Dermis blood vessel endothelial cell (primary cell): ENCODE results near the gene ZNF593. TPM values are rescaled to one million over a fixed set of nuclear protein-coding genes. Genes with fewer than 3 reads are reported as not detected.

Experiments
- DNase-seq: peaks from one replicate; pipeline ENCODE4 v3.0.0; 2010
- total RNA-seq: library from RNA; depleted of rRNA; stranded (reverse); fragments of >200 nt; gene quantifications from 2 replicates; pipeline ENCODE4 v1.2.3, GENCODE V29; 2014

Gene ZNF593
- total RNA-seq: 8.0 and 25.0 TPM in 2 replicates

DNA sequence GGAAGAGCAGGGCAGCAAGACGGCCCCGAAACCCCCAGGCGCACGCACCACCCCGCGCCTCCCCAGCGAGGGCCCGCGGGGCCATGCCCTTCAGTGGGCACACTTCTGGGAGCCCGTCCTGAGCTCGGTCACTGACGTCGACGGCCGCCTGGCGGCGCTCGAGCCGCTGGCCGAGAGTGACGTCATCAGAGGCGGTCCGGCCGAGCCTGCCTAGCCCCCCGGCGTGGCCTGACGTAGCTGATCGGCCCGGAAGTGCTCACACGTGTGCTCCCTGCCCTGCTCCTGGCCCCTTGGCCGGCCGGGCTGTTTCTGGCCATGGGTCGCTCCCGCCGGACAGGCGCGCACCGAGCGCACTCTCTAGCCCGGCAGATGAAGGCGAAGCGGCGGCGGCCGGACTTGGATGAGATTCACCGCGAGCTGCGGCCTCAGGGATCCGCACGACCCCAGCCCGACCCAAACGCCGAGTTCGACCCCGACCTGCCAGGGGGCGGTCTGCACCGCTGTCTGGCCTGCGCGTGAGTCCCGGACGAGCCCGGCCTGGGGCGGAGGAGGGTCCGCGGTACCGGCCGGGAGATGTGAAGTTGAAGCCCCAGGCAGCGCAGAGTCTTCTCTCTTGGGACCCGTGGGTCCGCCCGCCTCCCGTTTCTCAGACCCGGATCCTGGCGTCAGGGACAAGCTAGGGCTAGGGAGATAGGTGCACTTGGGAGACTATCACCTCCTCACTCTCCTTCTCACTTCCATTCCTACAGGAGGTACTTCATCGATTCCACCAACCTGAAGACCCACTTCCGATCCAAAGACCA lies at the start of gene ZNF593:
ZNF593 (plus strand) TSS at position 240 of the 803 bp plus-strand sequence; CDS start at position 316, 76 bp downstream.
- peak; percentile 95 for DNase-seq

DNA sequence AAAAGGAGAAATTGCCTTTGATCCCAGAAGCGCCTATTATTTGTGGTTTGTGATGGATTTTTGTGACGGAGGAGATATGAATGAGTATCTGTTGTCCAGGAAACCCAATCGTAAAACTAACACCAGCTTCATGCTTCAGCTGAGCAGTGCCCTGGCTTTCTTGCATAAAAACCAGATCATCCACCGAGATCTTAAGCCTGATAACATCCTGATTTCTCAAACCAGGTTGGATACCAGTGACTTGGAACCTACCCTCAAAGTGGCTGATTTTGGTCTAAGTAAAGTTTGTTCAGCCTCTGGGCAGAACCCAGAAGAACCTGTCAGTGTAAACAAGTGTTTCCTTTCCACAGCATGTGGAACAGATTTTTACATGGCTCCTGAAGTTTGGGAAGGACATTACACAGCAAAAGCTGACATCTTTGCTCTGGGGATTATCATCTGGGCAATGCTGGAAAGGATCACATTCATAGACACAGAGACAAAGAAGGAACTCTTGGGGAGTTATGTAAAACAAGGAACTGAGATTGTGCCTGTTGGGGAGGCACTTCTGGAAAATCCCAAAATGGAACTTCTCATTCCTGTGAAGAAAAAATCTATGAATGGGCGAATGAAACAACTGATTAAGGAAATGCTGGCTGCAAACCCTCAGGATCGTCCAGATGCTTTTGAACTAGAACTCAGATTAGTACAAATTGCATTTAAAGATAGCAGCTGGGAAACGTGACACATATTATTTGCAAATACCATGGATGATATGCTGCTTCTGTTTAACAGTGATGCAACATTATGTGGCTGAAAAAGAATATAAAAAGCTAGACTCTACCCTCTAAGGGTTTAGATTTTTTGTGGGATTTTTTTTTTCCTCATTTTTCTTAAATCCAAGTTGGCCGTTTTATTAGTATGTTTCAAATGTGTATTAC lies 47.6 kb upstream of the ZNF593 start:
- DNase-seq: no peak

DNA sequence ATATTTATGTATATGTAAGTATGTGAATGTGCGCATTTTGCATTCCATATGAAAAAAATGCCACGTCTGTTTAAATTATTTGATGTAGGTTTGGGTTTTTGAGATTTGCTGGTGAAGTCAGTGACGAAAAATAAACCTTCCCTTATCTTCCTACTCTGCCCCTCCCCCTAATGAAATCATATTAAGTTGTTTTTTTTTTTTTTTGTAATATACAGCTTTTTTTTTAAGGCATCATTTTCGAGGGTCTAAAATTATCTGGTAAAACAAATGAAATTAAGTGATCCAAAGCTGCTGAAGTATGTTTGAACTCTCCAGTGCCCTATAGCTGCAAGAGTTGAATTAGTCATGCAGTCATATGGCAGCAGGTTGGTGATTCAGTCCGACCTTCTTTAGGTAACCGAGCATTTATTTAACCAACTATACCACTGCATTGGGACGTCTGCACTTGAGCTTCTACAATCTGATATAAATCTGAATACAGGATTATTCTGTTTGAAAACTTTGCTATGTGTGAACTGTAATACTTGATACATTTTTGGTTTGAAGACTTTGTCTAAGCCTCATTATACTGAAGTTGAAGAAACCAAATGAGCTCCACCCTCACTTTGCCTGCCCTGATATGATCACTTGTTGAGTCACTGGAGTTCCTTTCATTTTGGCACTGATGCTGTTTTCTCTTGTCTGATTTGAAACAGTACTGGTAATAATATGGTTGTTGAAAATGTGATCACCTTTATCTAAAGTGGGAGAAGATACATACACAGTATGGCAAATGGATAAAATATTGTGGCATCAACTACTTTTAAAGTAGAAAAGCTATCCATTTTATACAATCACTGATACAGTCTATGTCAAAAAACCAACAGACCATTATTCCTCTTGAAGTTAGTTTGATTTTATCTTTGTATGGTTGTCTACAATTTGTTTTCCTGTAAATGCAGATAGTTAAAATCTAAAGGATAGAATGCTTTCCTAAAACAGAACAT lies 46.4 kb upstream of the ZNF593 start:
- peak; percentile 45 for DNase-seq

DNA sequence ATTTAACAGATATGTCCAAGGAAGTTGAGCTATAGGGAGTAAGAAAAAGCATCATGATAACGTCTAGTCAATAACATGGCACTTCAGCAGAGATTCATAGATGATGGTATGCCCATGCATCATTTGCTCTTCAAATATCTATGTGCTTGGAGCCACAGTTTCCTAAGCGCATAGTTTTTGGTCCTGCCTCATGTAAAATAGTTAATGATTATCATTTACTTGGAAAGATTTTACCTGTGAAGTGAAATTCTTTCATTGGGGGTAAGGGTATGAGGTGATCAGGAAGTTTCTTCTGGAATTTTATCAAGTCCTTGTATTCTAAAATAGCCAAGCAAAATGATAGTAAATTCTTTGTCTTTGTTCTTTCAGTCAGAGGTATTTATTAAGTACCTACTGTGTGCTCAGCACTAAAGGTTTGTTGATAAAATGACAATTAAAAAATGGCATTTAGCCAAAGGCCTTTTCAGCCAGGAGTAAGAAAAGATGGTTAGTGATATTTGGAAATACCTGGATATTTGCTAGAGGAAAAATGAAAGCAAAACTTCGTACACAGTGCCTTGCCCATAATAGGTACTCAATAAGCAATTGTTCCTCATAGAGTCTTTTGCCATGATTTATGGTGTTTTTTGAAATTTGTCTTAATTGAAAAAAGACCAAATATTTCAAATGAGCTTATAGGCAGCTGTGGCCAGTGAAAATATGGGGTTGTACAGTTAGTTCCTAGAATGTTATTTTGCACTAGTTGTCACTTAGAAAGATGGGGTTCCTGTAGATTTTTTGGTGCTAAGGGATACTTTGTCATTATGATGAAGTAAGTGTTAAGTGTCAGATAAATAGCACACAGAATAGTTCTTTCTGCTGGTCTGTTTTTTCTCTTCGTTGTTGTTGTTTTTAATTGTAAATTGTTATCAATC lies 45.0 kb upstream of the ZNF593 start:
- DNase-seq: no peak

DNA sequence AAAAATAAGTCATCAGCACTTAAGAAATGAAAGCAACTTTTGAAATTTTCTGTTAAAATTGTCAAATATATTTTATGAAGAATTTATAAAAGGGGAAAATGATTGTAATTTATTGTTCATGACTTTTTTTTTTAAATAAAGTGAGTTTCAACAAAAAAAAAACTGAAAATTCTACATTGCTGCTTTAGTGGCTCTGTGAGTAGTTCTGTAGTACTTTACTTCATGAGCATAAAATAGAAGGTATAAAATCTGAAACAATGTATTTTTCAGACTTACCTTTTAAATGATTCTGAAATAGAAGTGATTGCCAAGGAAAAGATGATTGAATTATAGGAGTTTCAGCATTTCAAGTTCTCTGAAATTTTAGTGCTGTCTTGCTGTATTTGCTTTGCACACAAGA lies 44.3 kb upstream of the ZNF593 start:
- DNase-seq: no peak

DNA sequence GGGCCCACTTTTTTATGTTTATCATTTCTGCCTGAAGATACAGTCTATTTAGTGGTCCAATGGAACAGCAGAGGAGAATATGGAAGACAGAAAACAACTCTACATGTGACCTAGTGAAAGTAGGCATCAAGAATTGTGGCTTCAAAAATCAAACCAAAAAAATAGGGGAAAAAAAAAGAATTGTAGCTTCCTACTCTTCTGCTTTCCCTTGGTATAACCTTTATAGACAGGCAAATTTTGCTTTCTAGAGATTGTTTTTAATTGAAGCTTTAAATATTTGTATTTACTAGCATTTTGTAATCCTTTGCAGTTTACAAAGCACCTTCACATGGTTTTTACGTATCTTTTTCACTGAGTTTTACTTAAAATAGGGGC lies 43.8 kb upstream of the ZNF593 start:
- DNase-seq: no peak

DNA sequence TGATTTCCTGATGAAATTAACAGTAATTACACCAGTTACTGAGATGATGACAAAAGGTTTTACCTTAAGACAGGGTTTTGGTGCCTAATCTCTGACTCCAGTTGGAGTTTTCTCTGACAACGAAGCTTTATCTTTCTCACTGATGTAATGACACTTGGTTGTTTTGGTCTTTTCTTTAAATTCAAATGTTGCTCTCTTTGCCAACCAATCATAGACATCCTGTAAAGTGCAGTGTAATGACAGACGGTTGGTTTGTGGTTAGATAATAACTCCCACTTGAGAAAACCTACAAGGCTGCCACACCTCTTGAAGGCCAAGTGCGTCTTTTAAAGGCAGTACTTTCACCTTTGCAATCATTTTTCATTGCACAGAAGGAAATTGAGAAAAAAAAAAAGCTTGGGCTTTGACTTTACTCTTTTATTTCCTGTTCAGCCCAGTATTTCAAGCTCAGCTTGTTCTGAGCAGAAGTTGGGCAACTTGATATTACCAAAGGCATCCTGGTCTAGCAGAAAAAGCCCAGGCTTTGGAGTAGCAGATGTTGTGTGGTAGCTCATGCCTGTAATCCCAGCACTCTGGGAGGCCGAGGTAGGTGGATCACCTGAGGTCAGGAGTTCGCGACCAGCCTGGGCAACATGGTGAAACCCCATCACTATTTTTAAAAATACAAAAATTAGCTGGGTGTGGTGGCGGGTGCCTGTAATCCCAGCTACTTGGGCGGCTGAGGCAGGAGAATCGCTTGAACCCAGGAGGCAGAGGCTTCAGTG lies 43.2 kb upstream of the ZNF593 start:
- DNase-seq: no peak

DNA sequence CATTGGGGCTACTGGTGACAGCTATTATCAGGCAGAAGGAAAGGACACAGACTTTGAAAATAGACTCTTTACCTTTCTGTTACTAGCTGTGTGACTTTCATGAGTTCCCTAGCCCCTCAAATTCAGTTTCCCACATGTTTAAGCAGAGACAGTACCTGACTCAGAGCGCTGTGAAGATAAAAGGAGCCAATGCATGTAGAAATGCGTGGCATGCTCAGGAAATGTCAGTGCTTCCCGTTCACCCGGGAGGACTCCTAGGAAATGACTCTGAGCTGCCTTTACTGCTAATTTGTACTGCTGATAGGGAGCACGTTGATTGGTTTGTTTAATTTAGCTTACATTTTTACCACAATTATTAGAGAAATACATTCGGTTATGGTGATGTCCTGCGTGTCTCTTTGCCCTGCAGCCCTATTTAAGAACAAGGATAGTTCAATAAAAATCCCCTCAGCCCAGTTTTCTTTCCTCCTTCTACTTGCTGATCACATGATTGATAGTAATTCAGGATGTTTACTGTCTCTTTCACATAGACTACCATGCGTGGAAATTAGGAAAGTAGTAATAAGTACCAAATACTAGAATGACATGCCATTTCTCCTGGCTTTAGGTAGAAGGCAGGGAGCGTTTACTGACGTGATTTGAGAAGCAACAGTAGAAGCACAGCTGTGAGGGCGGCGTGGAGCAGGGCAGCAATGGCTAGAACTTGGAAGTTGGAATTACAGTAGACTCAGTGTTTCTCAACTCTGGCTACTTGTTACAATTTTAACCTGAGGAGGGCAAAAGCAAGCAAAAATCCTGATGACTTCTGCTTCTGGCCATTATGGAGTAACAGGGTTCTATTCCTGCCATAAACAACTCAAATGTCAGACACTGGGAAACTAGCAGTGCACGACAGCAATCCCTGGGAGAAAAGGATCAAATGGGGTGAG lies 42.2 kb upstream of the ZNF593 start:
- DNase-seq: peak; percentile 42

DNA sequence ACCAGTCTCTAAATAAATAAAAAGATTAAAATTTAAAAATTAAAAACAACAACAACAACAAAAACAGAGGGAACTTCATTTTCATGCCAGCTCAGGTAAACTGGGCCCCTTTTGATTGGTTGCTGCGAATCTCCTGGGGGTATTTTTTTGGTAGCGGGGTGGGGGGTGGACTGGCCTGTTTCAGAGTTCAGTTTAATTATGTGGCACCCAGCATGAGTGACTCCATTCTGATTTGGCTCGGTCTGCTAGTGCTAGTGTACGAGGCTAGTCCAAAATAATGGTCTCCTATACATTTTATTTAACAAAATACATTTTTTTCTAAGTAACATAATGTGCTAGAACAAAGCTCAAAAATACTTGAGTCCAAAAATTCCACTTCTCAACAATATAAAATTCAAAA lies 39.9 kb upstream of the ZNF593 start:
- DNase-seq: no peak

DNA sequence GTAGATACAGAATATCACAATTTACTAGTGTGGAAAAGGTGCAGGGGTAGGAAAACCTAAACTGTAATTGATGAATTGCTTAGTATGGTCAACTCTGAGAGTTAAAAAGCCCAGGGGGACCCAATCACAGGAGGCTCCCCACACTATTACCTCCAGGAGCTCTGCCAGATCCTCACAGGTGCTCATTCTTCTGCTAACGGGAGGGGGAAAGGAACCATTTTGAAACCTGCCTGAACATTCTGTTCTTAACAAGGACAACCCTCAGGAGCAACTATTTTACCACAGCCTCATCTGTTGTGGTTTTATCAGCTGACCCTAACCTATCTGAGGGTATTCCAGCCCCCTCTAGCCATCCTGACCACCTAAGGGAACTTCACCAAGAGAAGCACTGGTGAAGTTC lies 39.0 kb upstream of the ZNF593 start:
- DNase-seq: no peak

DNA sequence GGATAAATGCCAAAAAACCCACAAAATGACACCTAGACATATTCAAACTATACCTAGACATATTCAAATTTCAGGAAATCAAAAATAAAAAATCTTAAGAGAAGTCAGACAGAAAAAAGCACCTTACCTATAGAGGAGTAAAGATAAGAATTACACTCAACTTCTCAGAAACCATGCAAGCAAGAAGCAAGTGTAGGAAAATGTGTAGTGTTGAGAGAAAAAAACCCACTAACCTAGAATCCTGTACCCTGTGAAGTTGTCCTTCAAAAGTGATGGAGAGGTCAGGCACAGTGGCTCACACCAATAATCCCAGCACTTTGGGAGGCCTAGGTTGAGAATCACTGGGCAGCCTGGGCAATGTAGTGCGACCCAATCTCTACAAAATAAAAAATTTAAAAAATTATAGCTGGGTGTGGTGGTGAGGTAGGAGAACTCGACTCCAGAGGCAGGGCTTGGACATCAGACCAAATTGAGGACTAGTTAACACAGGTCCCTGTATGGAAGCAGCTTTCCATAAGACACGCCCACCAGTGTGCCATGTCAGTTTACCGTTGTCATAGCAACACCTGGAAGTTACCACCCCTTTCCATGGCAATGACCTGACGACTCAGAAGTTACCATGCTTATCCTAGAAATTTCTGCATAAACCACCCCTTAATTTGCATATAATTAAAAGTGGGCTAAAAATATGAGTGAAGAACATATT lies 37.4 kb upstream of the ZNF593 start:
- no peak for DNase-seq

DNA sequence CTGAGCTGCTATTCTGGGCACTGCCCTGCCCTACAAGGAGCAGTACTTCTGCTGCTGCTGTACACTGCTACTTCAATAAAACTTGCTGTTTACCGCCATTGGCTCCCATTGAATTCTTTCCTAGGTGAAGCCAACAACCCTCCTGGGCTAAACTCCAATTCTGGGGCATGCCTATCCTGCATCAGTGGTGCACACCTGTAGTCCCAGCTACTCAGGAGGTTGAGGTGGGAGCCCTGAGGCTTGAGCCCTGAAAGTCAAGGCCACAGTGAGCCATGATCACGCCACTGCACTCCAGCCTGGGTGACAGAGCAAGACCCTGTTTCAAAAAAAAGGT lies 36.9 kb upstream of the ZNF593 start:
- no peak for DNase-seq

DNA sequence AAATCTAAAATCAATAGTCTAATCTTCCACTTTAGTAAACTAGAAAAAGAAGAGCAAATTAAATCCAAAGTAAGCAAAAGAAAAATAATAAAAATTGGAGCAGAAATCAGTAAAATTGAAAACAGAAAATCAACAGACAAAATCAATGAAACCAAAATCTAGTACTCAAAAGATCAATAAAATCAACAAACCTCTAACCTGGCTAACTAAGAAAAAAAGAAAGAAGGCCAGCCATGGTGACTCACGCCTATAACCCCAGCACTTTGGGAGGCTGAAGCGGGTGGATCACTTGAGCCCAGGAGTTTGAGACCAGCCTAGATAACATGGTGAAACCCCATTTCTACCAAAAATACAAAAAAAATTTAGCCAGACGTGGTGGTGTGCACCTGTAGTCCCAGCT lies 35.2 kb upstream of the ZNF593 start:
- DNase-seq: no peak

DNA sequence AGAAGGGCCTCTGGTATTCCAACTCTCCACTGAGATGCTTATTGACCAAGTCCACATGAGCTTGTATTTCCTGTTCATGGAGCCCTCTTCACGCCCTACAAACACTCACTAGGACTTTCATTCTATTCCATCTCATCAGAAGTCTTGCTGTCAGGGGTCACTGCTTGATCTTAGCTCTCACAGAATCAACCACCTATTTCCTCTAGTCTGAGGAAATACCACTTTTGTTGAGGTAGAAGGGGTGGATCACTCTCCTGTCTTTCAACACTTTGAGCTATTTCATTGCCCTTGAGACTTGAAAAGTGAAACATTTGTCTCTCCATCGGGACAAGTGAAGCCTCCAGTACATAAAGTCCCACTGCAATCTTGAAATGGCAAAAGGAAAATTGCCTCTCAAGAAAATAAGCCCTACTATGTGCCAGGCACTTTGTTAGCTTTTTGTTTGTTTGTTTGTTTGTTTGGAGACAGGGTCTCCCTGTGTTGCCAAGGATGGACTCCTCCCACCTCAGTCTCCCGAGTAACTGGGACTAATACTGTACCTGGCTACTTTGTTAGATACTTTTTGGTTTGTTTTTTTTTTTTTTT lies 30.6 kb upstream of the ZNF593 start:
- no peak for DNase-seq

DNA sequence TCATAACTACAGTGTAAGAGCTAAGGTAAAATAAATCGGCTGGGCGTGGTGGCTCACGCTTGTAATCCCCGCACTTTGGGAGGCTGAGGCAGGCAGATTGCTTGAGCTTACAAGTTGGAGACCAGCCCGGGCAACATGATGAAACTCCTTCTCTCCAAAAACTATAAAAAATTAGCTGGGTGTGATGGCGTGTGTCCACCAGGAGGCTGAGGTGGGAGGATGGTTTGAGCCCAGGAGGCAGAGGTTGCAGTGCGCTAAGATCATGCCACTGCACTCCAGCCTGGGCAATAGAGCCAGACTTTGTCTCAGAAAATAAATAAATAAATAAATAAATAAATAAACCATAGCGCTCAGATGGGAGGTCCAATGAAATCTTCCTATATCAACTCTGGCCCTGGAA lies 27.5 kb upstream of the ZNF593 start:
- DNase-seq: no peak

DNA sequence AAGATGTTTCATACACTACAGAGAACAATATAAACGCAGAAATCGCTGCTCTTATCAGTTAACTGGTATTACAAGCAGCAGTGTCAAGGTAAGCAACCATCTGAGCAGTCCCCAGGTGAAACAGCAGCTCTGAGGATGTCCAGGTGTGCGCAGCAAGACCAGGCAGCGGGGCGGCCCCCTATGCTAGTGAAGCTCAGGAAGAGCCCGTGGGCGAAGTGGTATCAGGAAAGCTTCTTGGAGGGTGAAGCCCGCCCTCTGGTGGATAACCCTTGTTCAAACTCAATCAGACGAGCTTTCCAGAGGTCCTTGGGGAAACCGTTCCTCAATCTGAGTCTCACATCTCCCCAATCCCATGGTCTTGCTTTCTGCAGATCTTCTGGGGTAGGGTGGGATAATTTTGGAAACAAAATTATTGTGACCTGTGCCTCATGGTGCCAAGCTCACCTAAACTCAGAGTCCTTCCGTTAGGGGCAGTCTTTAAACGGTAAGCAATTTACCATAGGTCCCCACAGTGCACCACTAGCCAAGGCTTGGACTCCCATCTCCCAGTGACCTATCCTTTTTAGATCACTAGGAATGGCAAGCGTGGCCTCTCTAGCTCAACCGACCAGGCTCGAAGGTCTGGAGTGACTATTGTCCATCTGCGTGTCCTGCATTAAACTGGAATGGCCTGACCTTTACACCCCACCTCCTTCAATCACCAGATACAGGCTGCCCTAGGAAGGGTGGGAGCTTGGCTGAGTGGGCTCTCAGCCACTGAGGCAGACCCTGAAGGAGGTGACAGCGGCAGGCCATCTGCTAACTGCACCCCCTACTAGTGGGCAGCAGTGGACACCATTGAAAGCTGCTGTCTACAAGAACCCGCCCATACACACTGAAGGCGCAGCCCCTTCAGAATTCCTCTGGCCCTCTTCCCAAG lies 24.4 kb upstream of the ZNF593 start:
- DNase-seq: peak; percentile 92

DNA sequence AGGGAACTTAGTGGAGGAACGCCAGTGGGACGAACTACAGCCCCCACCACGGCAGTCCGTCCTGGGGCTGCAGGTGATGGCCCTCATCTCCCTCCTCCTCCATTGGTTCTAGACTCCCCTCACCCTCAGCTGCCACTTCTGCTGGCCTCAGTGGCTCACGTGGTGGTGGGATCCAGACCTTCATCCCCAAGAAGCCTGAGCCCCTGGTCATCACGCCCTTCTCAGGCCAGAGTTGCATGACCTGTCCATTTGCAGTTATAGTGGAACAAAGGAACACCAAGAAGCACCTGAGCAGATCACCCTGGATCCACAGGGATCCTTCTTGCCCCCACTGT lies 23.8 kb upstream of the ZNF593 start:
- DNase-seq: no peak

DNA sequence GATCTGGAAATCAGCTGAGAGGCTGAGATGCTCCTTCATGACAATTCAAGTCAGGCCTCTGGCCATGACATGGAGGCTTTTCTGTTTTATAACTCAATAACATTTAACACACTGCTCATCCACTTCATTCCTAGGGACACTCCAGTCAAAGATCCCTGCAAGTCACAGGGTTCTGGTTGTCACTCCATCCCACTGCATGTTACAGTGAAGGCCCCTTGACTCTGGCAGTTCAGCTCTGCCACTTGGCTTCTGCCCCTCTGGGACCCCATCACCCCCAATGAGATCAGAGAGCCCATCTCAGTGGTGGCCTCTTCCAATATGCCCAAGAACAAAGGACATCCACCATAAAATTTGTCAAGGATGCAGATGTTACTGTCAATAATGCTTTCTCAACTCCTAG lies 20.8 kb upstream of the ZNF593 start:
- DNase-seq: no peak
